T-helper 2 cell treated with Interferon-gamma antibody and Interleukin-4, amounts not matched to agents 5 μg/mL and 100 μg/mL, for 36 hours (primary cell): ENCODE measurements around the gene PDXP.

Experiments used
- DNase-seq: peaks from one replicate; pipeline ENCODE4 v3.0.0; 2021; ENCODE audit warnings: low spot score
- H3K27ac Mint-ChIP-seq: one replicate; pipeline ENCODE4 v1.8.0; 2021; ENCODE audit warnings: mild to moderate bottlenecking, mixed read lengths
- H3K27me3 Mint-ChIP-seq: one replicate; pipeline ENCODE4 v1.8.0; 2021; ENCODE audit warnings: low read depth, mixed read lengths
- H3K36me3 Mint-ChIP-seq: one replicate; pipeline ENCODE4 v1.8.0; 2021; ENCODE audit warnings: low read depth, mixed read lengths
- H3K4me1 Mint-ChIP-seq: one replicate; pipeline ENCODE4 v1.8.0; 2021; ENCODE audit warnings: low read depth, mixed read lengths
- H3K4me3 Mint-ChIP-seq: one replicate; pipeline ENCODE4 v1.8.0; 2022; ENCODE audit warnings: mild to moderate bottlenecking, moderate library complexity, mixed read lengths
- H3K9me3 Mint-ChIP-seq: one replicate; pipeline ENCODE4 v1.8.0; 2021; ENCODE audit warnings: mixed read lengths

The PDXP gene

DNA sequence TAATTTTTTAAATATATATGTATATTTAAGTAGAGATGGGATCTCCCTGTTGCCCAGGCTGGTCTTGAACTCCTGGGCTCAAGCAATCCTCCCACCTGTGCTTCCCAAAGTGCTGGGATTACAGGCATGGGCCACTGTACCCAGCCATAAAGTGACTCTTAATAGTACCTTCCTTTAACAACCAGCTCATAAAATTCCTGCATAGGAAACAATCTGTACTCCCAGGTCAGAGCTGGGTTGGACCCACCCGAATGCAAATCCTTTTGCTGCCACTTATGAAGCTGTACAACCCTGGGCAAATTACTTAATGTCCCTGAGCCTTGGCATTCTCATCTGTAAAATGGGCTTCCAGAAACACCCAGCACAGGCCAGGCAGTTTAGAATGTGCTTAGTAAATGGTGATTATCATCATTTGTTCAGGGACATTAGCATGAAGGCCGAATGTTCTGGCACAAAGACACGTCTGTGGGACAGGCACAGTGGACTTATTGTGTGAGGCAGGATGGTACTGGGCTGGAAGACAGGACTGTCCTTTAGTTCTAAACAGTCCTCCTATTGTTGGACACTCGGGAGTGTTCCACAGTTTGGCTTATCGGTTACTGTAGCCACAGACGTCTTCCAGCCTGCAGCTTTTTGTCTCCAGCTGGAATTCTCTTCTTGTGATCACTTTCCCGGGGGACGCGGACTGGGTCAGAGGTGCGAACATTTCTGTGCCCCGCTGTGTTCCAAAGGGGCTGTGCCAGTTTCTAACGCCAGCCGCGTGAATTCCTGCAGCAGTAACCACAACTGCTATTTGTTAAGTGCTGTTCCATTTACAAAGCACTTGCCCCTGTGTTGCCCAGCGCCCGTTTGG lies 6.0 kb downstream of the PDXP start:
- Mint-ChIP-seq H3K4me3 (no peak overlapping the region), H3K27ac (no peak overlapping the region), H3K27me3 (no peaks in the 10 kb centered on the region), H3K9me3 (no peaks in the 10 kb centered on the region), H3K36me3 (peaks cover 19% of the 10 kb centered on the region), H3K4me1 (peaks cover 28% of the 10 kb centered on the region)
- DNase-seq = no peak

DNA sequence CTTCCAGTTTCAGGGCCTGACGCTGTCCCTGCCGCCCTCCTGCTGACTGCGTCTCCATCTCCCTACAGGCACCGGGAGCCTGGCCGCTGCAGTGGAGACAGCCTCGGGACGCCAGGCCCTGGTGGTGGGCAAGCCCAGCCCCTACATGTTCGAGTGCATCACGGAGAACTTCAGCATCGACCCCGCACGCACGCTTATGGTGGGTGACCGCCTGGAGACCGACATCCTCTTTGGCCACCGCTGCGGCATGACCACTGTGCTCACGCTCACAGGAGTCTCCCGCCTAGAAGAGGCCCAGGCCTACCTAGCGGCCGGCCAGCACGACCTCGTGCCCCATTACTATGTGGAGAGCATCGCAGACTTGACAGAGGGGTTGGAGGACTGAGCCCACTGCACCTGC lies 7.0 kb downstream of the PDXP start:
- H3K36me3 Mint-ChIP-seq = peaks cover 16% of the 10 kb centered on the region
- H3K4me3 Mint-ChIP-seq = no peak overlapping the region
- H3K9me3 Mint-ChIP-seq = no peaks in the 10 kb centered on the region
- no peaks in the 10 kb centered on the region for H3K27me3 Mint-ChIP-seq
- H3K4me1 Mint-ChIP-seq = peaks cover 18% of the 10 kb centered on the region
- H3K27ac Mint-ChIP-seq = no peak overlapping the region
- no peak for DNase-seq

DNA sequence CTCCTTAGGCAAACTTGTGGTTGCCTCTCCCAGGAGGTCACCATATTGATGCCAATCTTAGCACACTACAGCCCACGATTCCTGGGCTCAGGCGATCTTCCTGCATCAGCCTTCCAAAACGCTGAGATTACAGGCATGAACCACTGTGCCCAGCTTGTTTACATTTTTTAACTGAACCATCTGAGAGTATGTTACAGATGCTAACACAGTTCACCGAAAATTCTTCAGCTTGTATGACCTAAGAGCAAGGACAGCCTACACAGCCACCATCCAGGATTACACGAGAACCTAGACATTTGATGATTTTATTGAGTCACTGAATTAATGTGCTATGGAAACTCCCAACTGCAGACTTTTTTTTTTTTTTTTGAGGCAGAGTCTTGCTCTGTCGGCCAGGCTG lies 11.1 kb downstream of the PDXP start:
- H3K27ac Mint-ChIP-seq = no peak overlapping the region
- peaks cover 27% of the 10 kb centered on the region for H3K4me1 Mint-ChIP-seq
- H3K36me3 Mint-ChIP-seq = peaks cover 11% of the 10 kb centered on the region
- H3K4me3 Mint-ChIP-seq = no peak overlapping the region
- DNase-seq = no peak
- no peaks in the 10 kb centered on the region for H3K27me3 Mint-ChIP-seq
- H3K9me3 Mint-ChIP-seq = no peaks in the 10 kb centered on the region

DNA sequence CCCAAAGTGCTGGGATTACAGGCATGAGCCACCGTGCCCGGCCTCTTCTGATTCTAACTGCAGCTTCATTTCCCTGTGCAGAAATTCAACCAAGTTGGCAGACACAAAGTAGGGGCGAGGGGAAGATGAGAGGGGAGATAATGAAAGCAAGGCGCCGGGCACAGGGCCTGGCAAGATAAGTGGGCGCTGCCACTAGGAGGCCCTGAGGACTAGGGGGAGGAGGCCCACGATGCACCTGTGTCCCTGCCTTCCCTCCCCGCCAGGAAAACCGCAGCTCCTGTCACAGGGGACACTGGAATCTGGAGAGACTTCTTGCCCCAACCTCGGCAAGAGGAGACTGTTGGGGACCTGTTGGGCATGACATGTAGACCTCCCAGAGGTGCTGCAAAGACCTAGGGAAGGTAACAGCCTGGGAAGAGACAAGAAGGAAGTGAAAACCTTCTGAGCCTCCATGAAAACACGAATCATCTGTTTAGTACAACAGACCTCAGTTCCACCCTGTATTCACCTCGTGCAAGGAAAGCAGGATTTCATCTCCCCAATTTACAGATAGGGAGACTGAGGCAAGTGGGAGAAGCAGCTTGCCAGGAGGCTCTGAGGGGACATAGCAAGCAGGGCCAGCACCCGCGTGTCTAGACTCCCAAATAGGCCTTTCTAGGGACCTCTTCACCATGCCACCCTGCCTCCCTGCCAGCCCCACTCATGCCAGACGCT lies 13.8 kb downstream of the PDXP start:
- Mint-ChIP-seq H3K27me3 (no peaks in the 10 kb centered on the region), H3K9me3 (no peaks in the 10 kb centered on the region), H3K4me3 (peak overlapping the region; percentile 54), H3K4me1 (peaks cover 35% of the 10 kb centered on the region), H3K36me3 (peaks cover 9% of the 10 kb centered on the region), H3K27ac (peak overlapping the region; percentile 60)
- DNase-seq = no peak

DNA sequence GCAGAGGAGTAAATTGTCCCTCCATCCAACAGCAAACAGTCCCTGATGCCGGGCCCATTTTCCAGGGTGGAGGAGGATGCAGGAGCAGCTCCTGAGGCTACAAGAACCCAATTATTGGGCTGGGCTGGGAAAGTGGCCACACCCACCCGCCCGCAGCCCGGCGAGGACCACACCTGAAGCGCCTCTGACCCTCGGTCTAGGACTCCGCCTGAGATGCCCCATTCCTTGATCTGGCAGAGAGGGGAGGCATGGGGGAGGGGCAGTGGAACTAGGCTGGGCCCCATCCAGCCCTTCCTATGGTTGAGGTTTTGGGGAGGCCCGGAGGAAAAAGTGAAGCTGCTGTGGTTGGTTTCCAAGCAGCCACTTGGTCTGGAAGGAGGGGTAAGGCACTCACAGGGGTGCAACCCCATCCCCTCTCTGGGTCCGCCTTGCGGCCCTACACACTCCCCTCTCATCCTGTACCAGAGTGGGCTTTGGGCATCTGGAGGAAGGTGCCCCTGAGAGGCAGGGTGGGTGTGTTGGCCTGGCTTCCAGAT lies 14.5 kb downstream of the PDXP start:
- Mint-ChIP-seq H3K4me1 (peaks cover 37% of the 10 kb centered on the region), H3K36me3 (peaks cover 11% of the 10 kb centered on the region), H3K27ac (peak overlapping the region; percentile 85), H3K9me3 (no peaks in the 10 kb centered on the region), H3K27me3 (no peaks in the 10 kb centered on the region), H3K4me3 (peak overlapping the region; percentile 54)
- no peak for DNase-seq

DNA sequence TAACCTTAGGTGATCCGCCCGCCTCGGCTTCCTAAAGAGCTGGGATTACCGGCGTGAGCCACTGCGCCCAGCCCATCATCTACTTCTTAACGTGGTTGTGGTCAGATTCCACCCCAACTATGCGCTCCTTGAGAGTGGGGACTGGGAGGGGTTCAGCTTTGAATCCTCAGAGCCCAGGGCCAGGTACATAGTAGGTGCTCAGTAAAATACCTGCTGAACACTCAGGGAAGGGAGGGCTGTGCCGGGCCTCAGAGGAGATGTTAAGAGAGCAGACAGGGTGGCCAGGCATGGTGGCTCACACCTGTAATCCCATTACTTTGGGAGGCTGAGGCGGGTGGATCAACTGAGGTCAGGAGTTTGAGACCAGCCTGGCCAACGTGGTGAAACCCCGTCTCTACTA lies 15.7 kb downstream of the PDXP start:
- Mint-ChIP-seq H3K27me3 (no peaks in the 10 kb centered on the region), H3K36me3 (peaks cover 15% of the 10 kb centered on the region), H3K4me3 (peak overlapping the region; percentile 98), H3K4me1 (peaks cover 40% of the 10 kb centered on the region), H3K27ac (peak overlapping the region; percentile 84), H3K9me3 (no peaks in the 10 kb centered on the region)
- DNase-seq = no peak

DNA sequence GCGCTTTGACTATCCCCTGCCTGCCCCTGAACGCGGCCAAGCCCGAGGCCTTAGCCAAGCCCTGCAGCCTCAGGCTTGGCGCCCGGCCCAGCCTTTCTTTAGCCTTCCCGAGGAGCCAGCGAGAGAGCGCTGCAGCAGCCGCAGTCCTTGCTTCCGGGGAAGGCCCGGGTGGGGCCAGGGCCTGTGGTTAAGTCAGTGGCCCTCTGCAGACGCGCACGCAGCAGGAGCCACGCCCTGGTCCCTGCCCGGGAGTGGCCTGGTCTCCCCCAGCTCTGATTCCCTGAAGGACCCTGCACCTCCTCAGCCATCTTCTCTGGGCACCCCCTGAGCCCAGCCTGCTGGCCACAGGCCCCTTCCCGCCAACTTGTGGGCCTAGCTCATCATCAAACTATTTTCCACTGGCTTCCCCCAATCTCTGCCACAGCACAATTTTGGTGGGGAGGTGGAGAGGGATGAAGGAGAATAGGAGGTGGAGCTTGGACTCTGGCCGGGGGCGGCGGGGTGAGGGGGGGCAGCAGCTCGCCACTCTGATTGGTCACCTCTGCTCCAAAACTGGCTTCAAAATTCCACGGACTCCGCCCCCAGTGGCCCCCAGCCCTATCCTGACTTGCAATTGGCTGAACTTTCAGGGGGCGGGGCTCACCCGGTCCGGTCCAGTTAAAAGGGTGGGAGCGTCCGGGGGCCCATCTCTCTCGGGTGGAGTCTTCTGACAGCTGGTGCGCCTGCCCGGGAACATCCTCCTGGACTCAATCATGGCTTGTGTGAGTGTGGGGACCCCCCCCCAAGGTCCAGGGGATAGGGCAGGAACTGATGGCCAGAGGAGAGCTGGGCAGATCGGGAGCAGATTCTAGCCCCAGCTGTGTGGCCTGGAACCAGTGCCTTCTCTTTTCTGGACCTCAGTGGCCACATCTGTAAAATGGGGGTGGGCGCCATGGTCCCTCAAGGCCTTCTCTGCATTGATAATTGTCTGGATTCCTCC lies 16.7 kb downstream of the PDXP start, which contains the start of gene LGALS1:
Gene LGALS1, plus strand, starts transcription at position 686 of the 979 bp plus-strand sequence. Its CDS starts 67 bp downstream, at position 753.
- Mint-ChIP-seq H3K27ac (peak within 1 kb of the TSS; percentile 99), H3K9me3 (no peaks in the 10 kb centered on the region), H3K36me3 (peaks cover 22% of the 10 kb centered on the region), H3K4me1 (peaks cover 43% of the 10 kb centered on the region), H3K27me3 (no peaks in the 10 kb centered on the region), H3K4me3 (peak within 1 kb of the TSS; percentile 98)
- peak; percentile 87 for DNase-seq

DNA sequence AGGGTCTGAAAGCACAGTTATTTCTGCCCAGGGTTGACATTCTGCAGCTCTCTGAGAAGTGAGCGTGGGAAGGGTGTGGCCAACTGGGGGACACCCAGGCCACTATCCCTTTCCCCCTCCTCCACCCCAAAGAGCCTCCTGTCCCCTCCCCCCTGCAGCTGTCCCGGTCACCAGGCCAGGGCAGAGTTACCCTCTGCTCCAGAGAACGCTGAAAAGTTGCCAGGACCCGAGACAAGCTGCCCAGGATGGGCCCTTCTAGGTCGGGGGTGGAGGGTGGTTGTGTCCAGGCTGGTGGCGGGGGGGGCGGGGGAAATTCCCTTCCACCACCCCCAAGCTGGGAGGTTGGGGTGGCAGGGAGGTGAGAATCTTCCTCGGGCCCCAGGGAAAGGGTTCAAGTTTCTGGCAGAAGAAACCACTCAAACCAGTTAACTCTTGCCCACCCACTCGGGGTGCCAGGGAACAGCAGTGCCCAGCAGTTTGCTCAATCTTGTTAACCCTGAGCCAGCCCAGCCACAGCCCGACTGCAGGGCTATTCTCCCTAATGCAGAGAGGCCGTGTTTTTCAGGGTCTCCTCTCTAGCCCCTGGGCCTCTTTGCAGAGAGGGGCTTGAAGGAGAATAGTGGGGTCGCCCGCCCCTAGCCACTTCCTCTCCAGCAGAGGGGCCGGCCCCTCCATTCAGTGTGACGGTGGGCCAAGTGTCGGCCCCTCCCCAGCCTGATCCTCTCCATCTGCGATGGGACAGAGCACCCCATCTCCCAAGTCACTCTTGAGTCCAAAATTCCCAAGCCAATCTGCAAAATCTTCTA lies 17.6 kb downstream of the PDXP start:
- Mint-ChIP-seq H3K27me3 (no peaks in the 10 kb centered on the region), H3K4me3 (peak overlapping the region; percentile 98), H3K36me3 (peaks cover 23% of the 10 kb centered on the region), H3K4me1 (peaks cover 43% of the 10 kb centered on the region), H3K27ac (peak overlapping the region; percentile 99), H3K9me3 (no peaks in the 10 kb centered on the region)
- peak; percentile 34 for DNase-seq

DNA sequence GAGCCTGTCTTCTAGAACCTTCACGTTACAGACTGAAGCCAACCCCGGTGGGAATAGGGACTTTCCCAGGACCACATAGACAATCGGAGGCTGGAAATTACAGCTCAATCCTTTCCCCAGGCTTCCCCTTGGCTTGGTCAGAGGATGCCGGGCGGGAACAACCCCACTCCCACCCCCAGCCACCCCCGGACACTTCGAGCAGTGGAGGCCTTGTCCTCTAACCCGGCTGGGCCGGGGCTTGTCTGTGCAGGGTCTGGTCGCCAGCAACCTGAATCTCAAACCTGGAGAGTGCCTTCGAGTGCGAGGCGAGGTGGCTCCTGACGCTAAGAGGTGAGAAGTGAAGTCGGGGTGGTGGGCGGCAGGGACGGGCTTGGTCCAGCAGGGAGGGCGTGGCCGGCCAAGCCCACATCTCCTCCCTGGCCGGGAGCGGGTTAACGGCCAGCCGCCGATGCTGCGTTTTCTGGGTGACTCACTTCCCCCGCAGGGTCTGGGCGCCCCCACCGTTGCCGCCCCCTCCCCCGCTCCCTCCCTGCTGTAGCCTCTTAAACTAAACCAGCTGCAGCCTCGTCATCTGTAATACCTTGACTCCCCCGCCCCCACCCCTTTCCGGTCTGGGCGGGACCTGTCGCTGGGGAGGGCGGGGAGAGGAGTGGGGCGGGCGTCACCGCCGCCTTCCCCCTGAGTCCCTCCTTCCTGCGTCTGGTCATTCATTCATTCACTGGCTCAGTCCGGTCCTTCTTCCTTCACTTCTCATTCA lies 18.4 kb downstream of the PDXP start:
- Mint-ChIP-seq H3K4me1 (peaks cover 46% of the 10 kb centered on the region), H3K9me3 (no peaks in the 10 kb centered on the region), H3K27ac (peak overlapping the region; percentile 99), H3K36me3 (peaks cover 24% of the 10 kb centered on the region), H3K27me3 (no peaks in the 10 kb centered on the region), H3K4me3 (peak overlapping the region; percentile 98)
- peak; percentile 93 for DNase-seq

DNA sequence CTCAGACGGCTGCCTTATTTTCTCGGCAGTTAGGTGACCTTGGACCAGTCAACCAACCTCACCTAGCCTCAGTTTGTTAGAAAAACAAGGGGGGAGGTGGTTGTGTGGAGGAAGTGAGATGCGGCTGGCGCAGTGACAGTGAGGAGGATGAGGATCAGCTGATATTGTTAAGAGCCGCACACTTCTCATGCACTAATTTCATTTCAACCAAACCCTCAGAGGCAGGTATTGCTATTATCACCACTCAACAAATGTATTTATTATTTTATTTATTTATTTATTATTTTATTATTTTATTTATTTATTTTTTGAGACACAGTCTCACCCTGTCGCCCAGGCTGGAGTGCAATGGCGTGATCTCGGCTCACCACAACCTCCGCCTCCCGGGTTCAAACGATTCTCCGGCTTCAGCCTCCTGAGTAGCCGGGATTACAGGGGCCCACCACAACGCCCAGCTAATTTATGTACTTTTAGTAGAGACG lies 19.0 kb downstream of the PDXP start:
- Mint-ChIP-seq H3K27ac (peak overlapping the region; percentile 99), H3K9me3 (no peaks in the 10 kb centered on the region), H3K4me3 (peak overlapping the region; percentile 98), H3K36me3 (peaks cover 24% of the 10 kb centered on the region), H3K27me3 (no peaks in the 10 kb centered on the region), H3K4me1 (peaks cover 40% of the 10 kb centered on the region)
- DNase-seq = no peak

DNA sequence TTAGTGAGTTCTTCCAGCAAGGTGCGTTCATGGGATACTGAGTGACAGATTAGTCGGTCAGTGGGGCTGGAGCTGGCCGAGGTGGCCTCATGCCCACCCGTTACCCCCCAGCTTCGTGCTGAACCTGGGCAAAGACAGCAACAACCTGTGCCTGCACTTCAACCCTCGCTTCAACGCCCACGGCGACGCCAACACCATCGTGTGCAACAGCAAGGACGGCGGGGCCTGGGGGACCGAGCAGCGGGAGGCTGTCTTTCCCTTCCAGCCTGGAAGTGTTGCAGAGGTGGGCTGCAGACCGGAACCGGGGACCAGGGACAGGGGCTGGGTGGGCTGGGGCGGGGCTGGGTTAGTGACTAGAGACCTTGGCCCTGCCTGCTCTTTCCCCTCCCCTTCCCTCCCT lies 19.8 kb downstream of the PDXP start:
- peak overlapping the region; percentile 83 for H3K27ac Mint-ChIP-seq
- H3K4me1 Mint-ChIP-seq = peaks cover 32% of the 10 kb centered on the region
- DNase-seq = no peak
- no peak overlapping the region for H3K4me3 Mint-ChIP-seq
- H3K36me3 Mint-ChIP-seq = peaks cover 24% of the 10 kb centered on the region
- H3K9me3 Mint-ChIP-seq = no peaks in the 10 kb centered on the region
- no peaks in the 10 kb centered on the region for H3K27me3 Mint-ChIP-seq

DNA sequence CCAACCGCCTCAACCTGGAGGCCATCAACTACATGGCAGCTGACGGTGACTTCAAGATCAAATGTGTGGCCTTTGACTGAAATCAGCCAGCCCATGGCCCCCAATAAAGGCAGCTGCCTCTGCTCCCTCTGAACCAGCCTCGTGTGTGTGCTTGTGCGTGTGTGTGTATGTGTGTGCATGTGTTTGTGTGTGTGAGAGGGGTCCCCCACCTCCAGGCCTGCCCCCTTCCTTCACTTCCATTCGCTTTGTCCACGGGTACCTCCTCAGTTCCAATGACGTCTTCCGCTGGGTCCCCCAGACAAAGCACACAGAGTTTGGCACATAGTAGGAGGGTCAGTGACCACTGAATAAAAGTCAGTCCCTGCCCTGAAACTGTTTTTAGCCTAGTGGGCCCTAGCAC lies 21.1 kb downstream of the PDXP start:
- DNase-seq = no peak
- H3K4me3 Mint-ChIP-seq = peak overlapping the region; percentile 40

More for the DNA sequence above, 21.1 kb downstream of the PDXP start:
- peaks cover 22% of the 10 kb centered on the region for H3K36me3 Mint-ChIP-seq
- H3K27ac Mint-ChIP-seq = peak overlapping the region; percentile 56
- H3K9me3 Mint-ChIP-seq = no peaks in the 10 kb centered on the region
- H3K4me1 Mint-ChIP-seq = peaks cover 24% of the 10 kb centered on the region
- no peaks in the 10 kb centered on the region for H3K27me3 Mint-ChIP-seq
